PC-9 (cell line): ENCODE measurements around the gene SHISA3.

Source experiments
- EZH2 ChIP-seq: fragments of 200-600 bp; sonication (generic); IDR thresholded peaks from 2 replicates; pipeline ENCODE4 v1.8.0; 2017; ENCODE audit warnings: antibody characterized with exemption, low read depth
- TF ChIP-seq, protein P1 (sequence below): fragments of 200-600 bp; sonication (generic); conservative IDR thresholded peaks from 2 replicates; pipeline ENCODE4 v1.6.1; 2017; ENCODE audit warnings: mixed run types, antibody characterized with exemption, mild to moderate bottlenecking, moderate library complexity

DNA sequence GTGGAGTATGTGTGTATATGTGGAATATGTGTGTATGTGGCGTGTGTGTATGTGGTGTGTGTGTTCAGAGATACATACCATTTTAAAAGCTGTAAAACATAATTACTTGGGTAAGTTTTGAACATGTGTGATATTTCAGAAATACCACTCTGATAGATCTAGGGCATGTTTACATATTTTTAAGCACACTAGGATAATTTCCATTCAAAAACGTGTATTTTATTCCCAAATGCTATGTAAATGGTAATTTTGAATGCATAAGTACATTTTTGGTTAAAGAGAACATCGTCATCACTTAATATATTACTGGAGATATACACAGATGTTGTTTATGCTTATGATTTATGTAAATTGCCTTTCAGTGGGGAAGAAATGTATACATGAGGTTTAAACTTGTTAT, 34.7 kb upstream of the SHISA3 start:
- TF ChIP-seq EZH2: no peak
- TF ChIP-seq, protein P1, sequence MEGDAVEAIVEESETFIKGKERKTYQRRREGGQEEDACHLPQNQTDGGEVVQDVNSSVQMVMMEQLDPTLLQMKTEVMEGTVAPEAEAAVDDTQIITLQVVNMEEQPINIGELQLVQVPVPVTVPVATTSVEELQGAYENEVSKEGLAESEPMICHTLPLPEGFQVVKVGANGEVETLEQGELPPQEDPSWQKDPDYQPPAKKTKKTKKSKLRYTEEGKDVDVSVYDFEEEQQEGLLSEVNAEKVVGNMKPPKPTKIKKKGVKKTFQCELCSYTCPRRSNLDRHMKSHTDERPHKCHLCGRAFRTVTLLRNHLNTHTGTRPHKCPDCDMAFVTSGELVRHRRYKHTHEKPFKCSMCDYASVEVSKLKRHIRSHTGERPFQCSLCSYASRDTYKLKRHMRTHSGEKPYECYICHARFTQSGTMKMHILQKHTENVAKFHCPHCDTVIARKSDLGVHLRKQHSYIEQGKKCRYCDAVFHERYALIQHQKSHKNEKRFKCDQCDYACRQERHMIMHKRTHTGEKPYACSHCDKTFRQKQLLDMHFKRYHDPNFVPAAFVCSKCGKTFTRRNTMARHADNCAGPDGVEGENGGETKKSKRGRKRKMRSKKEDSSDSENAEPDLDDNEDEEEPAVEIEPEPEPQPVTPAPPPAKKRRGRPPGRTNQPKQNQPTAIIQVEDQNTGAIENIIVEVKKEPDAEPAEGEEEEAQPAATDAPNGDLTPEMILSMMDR: no peak
